Esophagus squamous epithelium (tissue), 5 donors: ENCODE results near the gene FERMT1. TPM values are rescaled to one million over a fixed set of nuclear protein-coding genes. Genes with fewer than 3 reads are reported as not detected.

Experiments
- DNase-seq: peaks from one replicate; lab custom pipeline; 2025; lab: John Stamatoyannopoulos, UW
- H3K27ac ChIP-seq, 4 donors: fragments of 200-600 bp; sonication (generic); one replicate each; pipeline ENCODE4 v1.5.1; 2016 to 2019; ENCODE audit warnings: mild to moderate bottlenecking in 1 of 4
- H3K27me3 ChIP-seq, 4 donors: fragments of 200-600 bp; sonication (generic); 1 replicate in 3 of 4; 2 replicates in 1 of 4; pipeline versions ENCODE4 v1.5.1 to v1.6.0; 2017 to 2021; ENCODE audit warnings: antibody characterized with exemption in 1 of 4
- H3K36me3 ChIP-seq, 3 donors: fragments of 200-600 bp; sonication (generic); one replicate each; pipeline ENCODE4 v1.5.1; 2016 to 2019
- H3K4me1 ChIP-seq, 3 donors: fragments of 200-600 bp; sonication (generic); one replicate each; pipeline ENCODE4 v1.5.1; 2017 to 2019
- H3K4me3 ChIP-seq, 4 donors: fragments of 200-600 bp; sonication (generic); 1 replicate in 3 of 4; 2 replicates in 1 of 4; pipeline ENCODE4 v1.5.1; 2016 to 2019; ENCODE audit warnings: mild to moderate bottlenecking in 2 of 4, moderate library complexity in 1 of 4
- H3K9me3 ChIP-seq, 3 donors: fragments of 200-600 bp; sonication (generic); one replicate each; pipeline ENCODE4 v1.5.1; 2016 to 2019
- CTCF ChIP-seq, 6 experiments: fragments of 450-650 bp in 4 of 6; fragments of 200-600 bp in 2 of 6; sonication (generic) in 2 of 6; IDR thresholded peaks; one replicate each; pipeline ENCODE4 v1.5.1; 2016 to 2019; ENCODE audit warnings: antibody characterized with exemption in 6 of 6, mild to moderate bottlenecking in 4 of 6, moderate library complexity in 4 of 6
- POLR2A ChIP-seq, 4 donors: fragments of 450-650 bp; IDR thresholded peaks; one replicate each; pipeline ENCODE4 v1.6.1; 2017; ENCODE audit warnings: antibody characterized with exemption in 4 of 4, mild to moderate bottlenecking in 4 of 4, moderate library complexity in 3 of 4
- WGBS, 2 donors: methylation state at CpG; one replicate each; pipeline ENCODE4 v1.1.5; 2018; 5-methylcytosine and 5-hydroxymethylcytosine counted together
- intact Hi-C: fragments of 100-400 bp; cut with DNase I; formaldehyde crosslinking; loops from one replicate; pipeline ENCODE4 v1.15.0; 2022
- total RNA-seq, 4 donors: library from RNA; depleted of rRNA; stranded (reverse); fragments of >200 nt; gene quantifications; one replicate each; pipeline ENCODE4 v1.1.0, GENCODE V29; 2016
- donor health status: DM: yes; HTN: yes; CAD: no.

Gene FERMT1
- total RNA-seq, 4 donors from 2014 or later: 19.3 to 53.5 (median 25.8) TPM

GRCh38 chr20:6066582-6066981, 56.2 kb downstream of the FERMT1 start:
- intact Hi-C loops: no loop called here
- Histone ChIP-seq H3K9me3 (no peaks in the 10 kb centered on the region), H3K4me3 (no peak overlapping the region), H3K27me3 (no peaks in the 10 kb centered on the region), H3K4me1 (no peaks in the 10 kb centered on the region), H3K36me3 (peaks cover 0 to 15% (median 4%) of the 10 kb centered on the region in 3 donors), H3K27ac (no peak overlapping the region)
- WGBS, 2 donors: 81 to 100% methylated on average over 3 of the region's 3 CpGs
- DNase-seq: no peak
- TF ChIP-seq CTCF (IDR thresholded peaks at IDR 0.05): no peak
- no peak for TF ChIP-seq POLR2A (IDR thresholded peaks at IDR 0.05)

- H3K27me3 ChIP-seq: peaks cover 0 to 17% (median 0%) of the 10 kb centered on the region in 4 donors
- no peak overlapping the region for H3K4me3 ChIP-seq
- H3K36me3 ChIP-seq: no peaks in the 10 kb centered on the region
- intact Hi-C loops: no loop called here
- H3K9me3 ChIP-seq: no peaks in the 10 kb centered on the region
- H3K4me1 ChIP-seq: no peaks in the 10 kb centered on the region
- no peak for TF ChIP-seq POLR2A (IDR thresholded peaks at IDR 0.05)
- no peak for TF ChIP-seq CTCF (IDR thresholded peaks at IDR 0.05)
- no peak for DNase-seq
- H3K27ac ChIP-seq: no peak overlapping the region
- WGBS, 2 donors: 64 to 65% methylated on average over 2 of the region's 2 CpGs
Observed at GRCh38 chr20:6061544-6061943, 61.3 kb downstream of the FERMT1 start.

GRCh38 chr20:6060213-6060612, 62.6 kb downstream of the FERMT1 start:
- Histone ChIP-seq H3K36me3 (no peaks in the 10 kb centered on the region), H3K9me3 (no peaks in the 10 kb centered on the region), H3K4me3 (no peak overlapping the region), H3K27me3 (peaks cover 0 to 27% (median 0%) of the 10 kb centered on the region in 4 donors), H3K4me1 (no peaks in the 10 kb centered on the region), H3K27ac (no peak overlapping the region)
- TF ChIP-seq POLR2A (IDR thresholded peaks at IDR 0.05) (no peak), CTCF (IDR thresholded peaks at IDR 0.05) (no peak)
- WGBS, 2 donors: 35 to 42% methylated on average over 6 of the region's 6 CpGs
- DNase-seq: no peak
- intact Hi-C loops: no loop called here

- WGBS, 2 donors: 30 to 36% methylated on average over 5 to 7 of the region's 7 CpGs
- intact Hi-C loops: no loop called here
- Histone ChIP-seq H3K36me3 (no peaks in the 10 kb centered on the region), H3K27ac (no peak overlapping the region), H3K4me1 (peaks cover 0 to 6% (median 3%) of the 10 kb centered on the region in 3 donors), H3K27me3 (peaks cover 0 to 34% (median 0%) of the 10 kb centered on the region in 4 donors), H3K9me3 (no peaks in the 10 kb centered on the region), H3K4me3 (no peak overlapping the region)
- no peak for DNase-seq
- TF ChIP-seq POLR2A (IDR thresholded peaks at IDR 0.05) (no peak), CTCF (IDR thresholded peaks at IDR 0.05) (no peak)
Observed at GRCh38 chr20:6058684-6059295, 64.0 kb downstream of the FERMT1 start.

GRCh38 chr20:6057691-6058090, 65.1 kb downstream of the FERMT1 start:
- H3K27ac ChIP-seq: no peak overlapping the region

More at GRCh38 chr20:6057691-6058090, 65.1 kb downstream of the FERMT1 start:
- DNase-seq: no peak
- 88 to 90% methylated on average over 2 of the region's 2 CpGs for WGBS, 2 donors
- peaks cover 0 to 14% (median 3%) of the 10 kb centered on the region in 3 donors for H3K4me1 ChIP-seq
- TF ChIP-seq CTCF (IDR thresholded peaks at IDR 0.05) (no peak), POLR2A (IDR thresholded peaks at IDR 0.05) (no peak)
- intact Hi-C loops: no loop called here
- H3K4me3 ChIP-seq: no peak overlapping the region
- no peaks in the 10 kb centered on the region for H3K36me3 ChIP-seq
- H3K27me3 ChIP-seq: peaks cover 0 to 45% (median 1%) of the 10 kb centered on the region in 4 donors
- H3K9me3 ChIP-seq: no peaks in the 10 kb centered on the region
